NCI-H2171 treated with DMSO at 0.1 percent for 48 hours (cell line): ENCODE measurements around the gene EFHD2.
"Not testable (repeated sequence)": the region's sequence is repeated elsewhere in the genome, so short reads cannot be mapped to it uniquely, and the experiment has no call there.

ENCODE experiments used
- DNase-seq: peaks from one replicate; lab custom pipeline; 2025; lab: John Stamatoyannopoulos, UW

Gene EFHD2

GRCh38 chr1:15452866-15453571 lies 43.3 kb downstream of the EFHD2 start:
- DNase-seq = peak; percentile 63

GRCh38 chr1:15453734-15454133 lies 44.0 kb downstream of the EFHD2 start:
- no peak for DNase-seq

- no peak for DNase-seq
Measured at GRCh38 chr1:15454256-15454655, 44.6 kb downstream of the EFHD2 start.

GRCh38 chr1:15455522-15455921 lies 45.8 kb downstream of the EFHD2 start:
- DNase-seq = no peak

- no peak for DNase-seq
Measured at GRCh38 chr1:15456313-15456954, 46.7 kb downstream of the EFHD2 start, which contains the start of gene CELA2A. TSS of gene CELA2A (plus strand) at chr1:15456732. CDS start at chr1:15456754, 22 bp downstream.

- DNase-seq = no peak
Measured at GRCh38 chr1:15457585-15457984, 47.9 kb downstream of the EFHD2 start.

- not testable (repeated sequence) for DNase-seq
Measured at GRCh38 chr1:15458388-15458787, 48.7 kb downstream of the EFHD2 start.

- DNase-seq = peak; percentile 87
Measured at GRCh38 chr1:15459771-15460707, 50.4 kb downstream of the EFHD2 start.

GRCh38 chr1:15460708-15461095 lies 51.0 kb downstream of the EFHD2 start:
- no peak for DNase-seq

GRCh38 chr1:15463064-15463800 lies 53.5 kb downstream of the EFHD2 start:
- peak; percentile 77 for DNase-seq

GRCh38 chr1:15463926-15464322 lies 54.2 kb downstream of the EFHD2 start:
- DNase-seq = not testable (repeated sequence)

GRCh38 chr1:15465674-15466073 lies 56.0 kb downstream of the EFHD2 start:
- DNase-seq = peak; percentile 30

GRCh38 chr1:15466955-15467625 lies 57.4 kb downstream of the EFHD2 start:
- DNase-seq = not testable (repeated sequence)

- no peak for DNase-seq
Measured at GRCh38 chr1:15468145-15468544, 58.5 kb downstream of the EFHD2 start.

GRCh38 chr1:15469361-15469760 lies 59.7 kb downstream of the EFHD2 start:
- DNase-seq = peak; percentile 44

- DNase-seq = peak; percentile 90
Measured at GRCh38 chr1:15469821-15470448, 60.2 kb downstream of the EFHD2 start.

- not testable (repeated sequence) for DNase-seq
Measured at GRCh38 chr1:15471067-15471466, 61.4 kb downstream of the EFHD2 start.

GRCh38 chr1:15471723-15472122 lies 62.0 kb downstream of the EFHD2 start:
- not testable (repeated sequence) for DNase-seq

- DNase-seq = no peak
Measured at GRCh38 chr1:15472587-15472986, 62.9 kb downstream of the EFHD2 start.

GRCh38 chr1:15475752-15476314 lies 66.1 kb downstream of the EFHD2 start, which contains the start of gene CELA2B:
TSS of gene CELA2B (plus strand) at chr1:15476104. CDS start at chr1:15476126, 22 bp downstream.
- DNase-seq = peak; percentile 16
